HepG2 (cell line): ENCODE results near the gene KLHL36. TPM values are rescaled to one million over a fixed set of nuclear protein-coding genes. Genes with fewer than 3 reads are reported as not detected.

Source experiments
- BCLAF1 ChIP-seq: fragments of 450-650 bp; IDR thresholded peaks from 2 replicates; pipeline ENCODE4 v1.6.1; 2017; ENCODE audit warnings: mild to moderate bottlenecking
- IKZF4 ChIP-seq: sonication (generic); formaldehyde crosslinking; IDR thresholded peaks from 2 replicates; pipeline ENCODE4 v1.5.1; 2020; ENCODE audit warnings: borderline replicate concordance, mild to moderate bottlenecking, low read depth, missing genetic modification reagents; ENCODE audit errors: not compliant biosample characterization
- ISX ChIP-seq: sonication (generic); formaldehyde crosslinking; conservative IDR thresholded peaks from 2 replicates; pipeline ENCODE4 v1.5.0; 2020; ENCODE audit warnings: missing genetic modification reagents
- KDM3A ChIP-seq: IDR thresholded peaks from 2 replicates; pipeline ENCODE4 v1.6.1; 2018; ENCODE audit warnings: low read depth, missing compliant biosample characterization
- KDM5A ChIP-seq: fragments of 200-600 bp; sonication (generic); IDR thresholded peaks from 2 replicates; pipeline ENCODE4 v1.7.0; 2018; ENCODE audit warnings: antibody characterized with exemption, mild to moderate bottlenecking, low read length, borderline replicate concordance
- MTA1 ChIP-seq: sonication (generic); formaldehyde crosslinking; IDR thresholded peaks from 2 replicates; pipeline ENCODE4 v1.4.0; 2020; ENCODE audit warnings: missing genetic modification reagents, mild to moderate bottlenecking, borderline replicate concordance
- NFKB2 ChIP-seq: sonication (generic); formaldehyde crosslinking; IDR thresholded peaks from 2 replicates; pipeline ENCODE4 v1.4.0; 2020; ENCODE audit warnings: missing genetic modification reagents, borderline replicate concordance
- PAWR ChIP-seq: sonication (generic); formaldehyde crosslinking; IDR thresholded peaks from 2 replicates; pipeline ENCODE4 v1.4.0; 2020; ENCODE audit warnings: missing genetic modification reagents, mild to moderate bottlenecking, borderline replicate concordance
- POLR2AphosphoS2 ChIP-seq: IDR thresholded peaks from 2 replicates; pipeline ENCODE4 v1.6.1; 2011; ENCODE audit warnings: low read depth, low read length, improper control_type of control experiment
- REL ChIP-seq: sonication (generic); formaldehyde crosslinking; conservative IDR thresholded peaks from 2 replicates; pipeline ENCODE4 v1.8.0; 2022; ENCODE audit warnings: mild to moderate bottlenecking, missing genetic modification reagents, moderate library complexity
- ZBTB40 ChIP-seq, 2 experiments: fragments of 450-650 bp in 1 of 2; sonication (generic) in 1 of 2; formaldehyde crosslinking in 1 of 2; IDR thresholded peaks; 2 replicates each; pipeline versions ENCODE4 v1.6.1 to v1.8.0; 2016 to 2022; ENCODE audit warnings: antibody characterized with exemption in 1 of 2, mild to moderate bottlenecking in 1 of 2, missing genetic modification reagents in 1 of 2
- ZNF549 ChIP-seq: sonication (generic); formaldehyde crosslinking; IDR thresholded peaks from 2 replicates; pipeline ENCODE4 v1.5.0; 2020; ENCODE audit warnings: missing genetic modification reagents
- ZNF562 ChIP-seq: sonication (generic); formaldehyde crosslinking; IDR thresholded peaks from 2 replicates; pipeline ENCODE4 v1.8.0; 2022; ENCODE audit warnings: missing genetic modification reagents, borderline replicate concordance
- ZNF75D ChIP-seq: sonication (generic); formaldehyde crosslinking; IDR thresholded peaks from 2 replicates; pipeline ENCODE4 v1.8.1; 2023; ENCODE audit warnings: missing genetic modification reagents, mild to moderate bottlenecking, borderline replicate concordance
- ZNF780A ChIP-seq: sonication (generic); formaldehyde crosslinking; IDR thresholded peaks from 2 replicates; pipeline ENCODE4 v1.8.0; 2022; ENCODE audit warnings: mild to moderate bottlenecking, missing genetic modification reagents, moderate library complexity
- ZNF781 ChIP-seq: sonication (generic); formaldehyde crosslinking; IDR thresholded peaks from 2 replicates; pipeline ENCODE4 v1.5.1; 2020; ENCODE audit warnings: borderline replicate concordance, mild to moderate bottlenecking, missing genetic modification reagents; ENCODE audit errors: not compliant biosample characterization
- polyA plus RNA-seq, 8 experiments: library from polyadenylated mRNA; depleted of rRNA in 3 of 8; stranded (reverse) in 7 of 8; unstranded in 1 of 8; fragments of >200 nt; fragmentation: Illumina TruSeq in 4 of 8; extraction: Trizol in 4 of 8; gene quantifications; 2 replicates each; pipeline versions ENCODE4 v1.2.1 to v1.2.3, GENCODE V29; 2011 to 2016; ENCODE audit warnings: low read depth in 4 of 8, missing spikeins in 1 of 8, mixed read lengths in 1 of 8; ENCODE audit not compliant: insufficient read depth in 1 of 8
- total RNA-seq, 5 experiments: library from RNA; depleted of rRNA; stranded (reverse); fragments of >200 nt; fragmentation: Illumina TruSeq; extraction: Trizol; gene quantifications; 2 replicates each; pipeline ENCODE4 v1.2.3, GENCODE V29; 2016; ENCODE audit warnings: low read depth in 1 of 5

KLHL36 gene
- total and polyA plus RNA-seq, 2 of the 13 experiments (the other 11 are each of a cell fraction or from before 2014, with no cell fraction given): 24.3 to 26.0 TPM

GRCh38 chr16:84647828-84648594 is at the start of gene KLHL36 (continued):
- TF ChIP-seq ZBTB40 (IDR thresholded peaks at IDR 0.05) (no peak), ZBTB40 (CRISPR knock-in tag; IDR thresholded peaks at IDR 0.05) (peak; percentile 87), NFKB2 (CRISPR knock-in tag) (peak; percentile 77; the same call in 1 of the 2 replicates), KDM5A (no peak), POLR2AphosphoS2 (no peak), ZNF780A (no peak), ZNF562 (CRISPR knock-in tag) (0 out of 2 replicates have a peak, but pooled peaks have one; percentile 41), BCLAF1 (no peak), MTA1 (CRISPR knock-in tag) (peak; percentile 94; the same call in 1 of the 2 replicates), KDM3A (CRISPR knock-in tag) (no peak; the same call in 1 of the 2 replicates), IKZF4 (CRISPR knock-in tag) (peak; percentile 79), ZNF549 (CRISPR knock-in tag) (no peak), REL (CRISPR knock-in tag) (0 out of 2 replicates have a peak, but pooled peaks have one; percentile 37), ZNF781 (no peak), ZNF75D (CRISPR knock-in tag) (no peak), ISX (CRISPR knock-in tag) (no peak), PAWR (CRISPR knock-in tag) (0 out of 2 replicates have a peak, but pooled peaks have one; percentile 32)
